Urothelium cell line (cell line): Measurements from ENCODE around the gene NUTF2.
"Not testable (repeated sequence)": the region's sequence is repeated elsewhere in the genome, so short reads cannot be mapped to it uniquely, and the experiment has no call there.

Experiments
- DNase-seq: peaks from one replicate; pipeline ENCODE4 v3.0.0; 2011; ENCODE audit warnings: low spot score, mixed read lengths
- FAIRE-seq: peaks from 2 replicates; lab custom pipeline; 2011; peaks lifted over from hg19 to GRCh38; lab: Jason Lieb, UNC

NUTF2 gene

GRCh38 chr16:67837190-67837589 lies 9.5 kb upstream of the NUTF2 start:
- not testable (repeated sequence) for FAIRE-seq, DNase-seq

GRCh38 chr16:67837811-67838210 lies 8.9 kb upstream of the NUTF2 start:
- FAIRE-seq (no peak), DNase-seq (no peak)

- DNase-seq (no peak), FAIRE-seq (no peak)
Observed at GRCh38 chr16:67841198-67841815, 5.4 kb upstream of the NUTF2 start.

GRCh38 chr16:67841816-67842508 lies 4.8 kb upstream of the NUTF2 start, which contains the start of gene THAP11:
Gene THAP11, plus strand, starts transcription at chr16:67842320. Its CDS starts 235 bp downstream, at chr16:67842555.
- peak; percentile 94 for DNase-seq
- FAIRE-seq = no peak

- FAIRE-seq (no peak), DNase-seq (peak; percentile 39)
Observed at GRCh38 chr16:67842509-67843342, 4.0 kb upstream of the NUTF2 start.

DNA sequence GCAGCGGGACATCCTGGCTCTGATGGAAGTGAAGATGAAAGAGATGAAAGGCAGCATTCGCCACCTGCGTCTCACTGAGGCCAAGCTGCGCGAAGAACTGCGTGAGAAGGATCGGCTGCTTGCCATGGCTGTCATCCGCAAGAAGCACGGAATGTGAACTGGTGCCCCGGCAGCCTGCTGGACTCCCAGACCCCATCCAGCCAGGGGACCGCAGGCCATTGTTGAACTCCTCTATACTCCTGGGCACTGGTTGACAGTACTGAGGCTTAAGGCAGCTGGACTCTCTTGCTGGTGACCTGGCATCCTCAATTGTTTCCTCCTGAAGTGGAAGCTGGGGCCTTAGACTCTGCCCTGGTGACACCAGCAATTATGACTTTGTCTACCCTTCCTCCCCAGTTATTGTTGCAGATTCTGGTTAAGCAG lies 3.4 kb upstream of the NUTF2 start:
- DNase-seq (no peak), FAIRE-seq (no peak)

DNA sequence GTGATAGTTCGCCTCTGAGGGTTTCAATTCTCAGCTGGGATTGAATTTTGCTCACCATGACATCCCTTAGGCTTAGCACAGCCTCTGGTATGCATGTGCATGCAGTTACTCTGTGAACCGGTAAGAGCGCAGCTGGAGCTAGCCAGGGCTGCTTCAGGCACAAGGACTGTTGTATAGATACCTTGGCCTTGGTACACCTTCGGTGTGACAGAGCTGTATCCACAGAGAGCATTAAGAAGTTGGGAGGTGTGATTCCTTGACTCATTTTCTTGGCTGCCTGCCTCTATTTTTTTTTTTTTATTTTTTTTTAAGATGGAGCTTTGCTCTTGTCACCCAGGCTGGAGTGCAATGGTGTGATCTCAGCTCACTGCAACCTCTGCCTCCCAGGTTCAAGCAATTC lies 2.2 kb upstream of the NUTF2 start:
- no peak for DNase-seq
- FAIRE-seq = no peak

- FAIRE-seq = no peak
- no peak for DNase-seq
Observed at GRCh38 chr16:67845291-67846062, 1.3 kb upstream of the NUTF2 start.

- DNase-seq (no peak), FAIRE-seq (no peak)
Observed at GRCh38 chr16:67846063-67846319, 742 bp upstream of the NUTF2 start.

DNA sequence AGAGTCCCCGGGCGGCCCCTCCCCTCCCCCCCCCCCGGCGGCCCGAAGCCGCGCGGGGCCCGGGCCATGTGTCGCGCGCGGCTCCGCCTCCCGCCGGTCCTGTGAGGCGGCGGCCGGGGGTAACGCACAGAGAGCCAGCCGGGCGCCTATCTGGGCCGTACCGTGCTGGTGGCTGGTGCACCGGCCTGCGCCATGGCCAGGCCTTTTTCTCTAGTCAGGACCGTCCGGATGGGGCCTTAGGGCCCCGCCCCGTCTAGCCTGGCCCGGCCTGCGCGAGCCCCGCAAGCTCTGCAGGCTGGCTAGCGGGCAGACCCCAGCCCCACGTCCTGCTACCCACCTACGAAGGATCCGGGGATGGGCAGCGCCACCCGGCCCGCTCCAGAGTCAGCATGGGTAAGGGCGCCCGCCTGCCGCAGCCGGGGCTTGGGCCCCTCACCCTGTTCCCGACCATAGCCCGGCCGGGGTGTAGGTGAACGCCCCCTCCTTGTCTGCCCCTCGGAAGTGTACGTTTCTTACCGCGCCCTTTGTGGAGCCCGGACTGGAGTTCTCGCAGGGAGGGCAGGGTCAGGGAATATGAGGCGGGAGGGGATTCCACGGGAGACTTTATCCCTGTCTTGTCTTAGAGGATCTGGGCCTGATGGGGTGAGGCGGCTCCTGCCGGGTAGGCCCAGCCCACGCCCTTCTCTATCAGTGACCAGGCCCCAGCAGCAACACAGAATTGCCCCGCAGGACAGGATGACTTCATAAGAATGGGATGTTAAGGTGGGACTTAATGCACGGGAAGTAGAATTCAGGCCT lies 530 bp downstream of the NUTF2 start, which contains the start of gene CENPT:
Gene CENPT, minus strand, starts transcription at position 630 of the 798 bp plus-strand sequence. CDS start 13,834 bp downstream, outside the sequence.
- no peak for FAIRE-seq
- DNase-seq = peak; percentile 75

GRCh38 chr16:67848118-67848517 lies 1.4 kb downstream of the NUTF2 start:
- DNase-seq (no peak), FAIRE-seq (no peak)

GRCh38 chr16:67853670-67854069 lies 6.9 kb downstream of the NUTF2 start:
- no peak for DNase-seq
- no peak for FAIRE-seq

DNA sequence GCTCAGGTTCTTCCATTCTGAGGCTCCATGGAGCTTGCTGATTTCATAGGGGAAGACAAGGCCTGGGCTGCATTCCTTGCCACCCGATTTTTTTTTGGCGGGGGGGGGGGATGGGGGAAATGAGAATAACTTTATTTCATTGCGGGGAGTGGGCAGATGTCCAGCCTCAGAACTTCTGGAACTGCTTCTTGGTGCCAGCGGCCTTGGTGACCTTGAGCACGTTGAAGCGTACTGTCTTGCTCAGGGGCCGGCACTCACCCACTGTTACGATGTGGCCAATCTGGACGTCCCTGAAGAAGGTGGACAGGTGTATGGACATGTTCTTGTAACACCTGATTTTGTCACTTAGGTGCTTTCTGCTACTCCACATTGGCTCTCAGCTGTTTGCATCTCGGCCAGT lies 9.1 kb downstream of the NUTF2 start:
- no peak for FAIRE-seq
- no peak for DNase-seq

GRCh38 chr16:67856927-67857546 lies 10.3 kb downstream of the NUTF2 start:
- no peak for FAIRE-seq
- no peak for DNase-seq

GRCh38 chr16:67857547-67858233 lies 11.0 kb downstream of the NUTF2 start:
- FAIRE-seq = no peak
- peak; percentile 40 for DNase-seq

GRCh38 chr16:67858500-67858899 lies 11.8 kb downstream of the NUTF2 start:
- DNase-seq (no peak), FAIRE-seq (no peak)

DNA sequence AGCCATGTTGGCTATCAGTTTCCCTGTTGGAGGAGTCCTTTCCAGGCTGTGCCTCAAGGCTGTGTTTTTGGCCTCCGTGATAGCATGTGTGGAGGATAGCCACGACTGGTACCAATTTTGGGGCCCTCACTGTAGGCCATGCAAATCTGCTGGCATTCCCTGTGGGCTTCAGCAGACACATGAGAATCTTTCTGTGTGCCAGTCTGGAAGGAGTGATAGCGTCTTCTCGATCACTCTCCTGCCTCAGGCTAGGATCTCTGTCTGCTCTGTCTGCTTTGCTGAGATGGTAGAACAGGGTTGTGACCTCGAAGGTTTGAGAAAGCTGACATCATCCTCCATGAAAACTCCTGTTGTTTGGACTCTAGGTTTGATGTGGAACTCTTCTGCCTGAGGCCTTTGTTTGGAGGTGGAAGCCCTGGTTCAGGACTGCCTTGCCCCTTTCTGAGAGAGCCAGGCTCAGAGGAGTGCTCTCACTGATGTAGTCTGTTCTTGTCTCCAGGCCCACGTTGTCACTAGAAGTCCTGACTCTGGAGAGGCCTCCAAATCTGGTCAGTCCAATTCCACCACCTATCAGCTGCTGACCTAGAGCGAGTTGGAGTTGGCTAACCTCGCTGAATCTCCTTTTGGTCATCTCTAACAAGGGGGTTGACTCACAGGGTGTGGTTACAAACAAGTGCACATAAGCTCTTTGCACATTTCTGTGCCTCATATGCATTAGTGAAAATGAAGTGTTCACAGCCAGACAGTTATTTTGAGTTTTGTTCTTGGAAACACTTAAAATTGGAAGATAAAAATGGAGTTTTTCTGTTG lies 14.1 kb downstream of the NUTF2 start:
- DNase-seq = no peak
- no peak for FAIRE-seq

GRCh38 chr16:67861877-67862276 lies 15.1 kb downstream of the NUTF2 start:
- DNase-seq (no peak), FAIRE-seq (no peak)
